Islet of Langerhans (tissue), 1 donor: ENCODE results near the gene ASIC2.

ENCODE experiments used
- FAIRE-seq: peaks from one replicate; lab custom pipeline; 2011; peaks lifted over from hg19 to GRCh38; lab: Jason Lieb, UNC

Gene ASIC2

DNA sequence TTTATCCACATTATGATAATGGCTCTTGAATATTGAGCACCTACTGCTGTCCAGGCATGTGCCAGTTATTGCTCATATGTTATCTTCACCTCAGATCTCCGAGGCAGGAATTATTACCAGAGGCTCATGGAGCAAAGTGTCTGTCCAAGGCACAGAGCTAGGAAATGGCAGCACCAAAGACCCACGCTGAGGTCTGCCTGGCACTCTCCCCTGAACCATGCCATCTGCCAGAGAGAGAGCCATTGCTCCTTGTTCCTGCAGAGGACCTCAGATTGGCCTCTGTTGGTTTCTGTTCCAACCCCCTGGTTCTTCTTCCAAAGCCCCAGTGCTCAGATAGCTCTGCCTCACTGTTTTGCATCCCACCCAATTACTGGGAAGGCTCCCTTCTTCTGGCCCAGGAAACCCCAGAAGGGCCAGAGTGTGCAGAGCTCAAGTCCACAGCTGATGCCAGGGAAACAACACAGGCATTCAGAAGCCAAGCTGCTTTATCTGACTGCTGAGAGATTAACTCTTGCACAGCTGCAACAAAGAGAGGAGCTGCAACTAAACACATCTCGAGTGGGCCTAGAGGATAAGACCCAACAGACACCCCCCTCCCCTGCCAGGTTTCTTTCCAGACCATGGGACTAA is 5.9 kb downstream of the ASIC2 start:
- no peak for FAIRE-seq

DNA sequence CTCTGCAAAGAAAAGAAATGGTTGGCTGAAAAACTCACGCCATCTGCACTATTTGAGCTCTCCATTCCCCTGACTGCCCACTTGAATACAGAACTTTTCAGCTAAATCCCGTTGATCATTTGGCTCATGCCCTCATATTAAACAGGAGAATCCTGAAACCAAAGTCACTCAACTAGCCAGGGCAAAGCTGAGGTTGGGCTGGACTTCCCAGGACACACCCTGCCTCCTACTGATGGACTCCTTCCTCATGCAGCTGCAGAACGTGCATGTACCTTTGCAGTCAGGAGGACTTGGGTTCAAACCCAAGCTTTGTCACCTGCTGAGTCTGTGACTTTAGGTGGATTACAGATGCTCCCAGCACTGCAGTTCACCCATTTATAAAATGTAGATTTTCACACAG is 7.7 kb downstream of the ASIC2 start:
- no peak for FAIRE-seq

GRCh38 chr17:33284022-33284421 is 9.1 kb downstream of the ASIC2 start:
- peak; percentile 97 for FAIRE-seq

GRCh38 chr17:33280162-33280943 is 12.7 kb downstream of the ASIC2 start:
- FAIRE-seq, result no peak

DNA sequence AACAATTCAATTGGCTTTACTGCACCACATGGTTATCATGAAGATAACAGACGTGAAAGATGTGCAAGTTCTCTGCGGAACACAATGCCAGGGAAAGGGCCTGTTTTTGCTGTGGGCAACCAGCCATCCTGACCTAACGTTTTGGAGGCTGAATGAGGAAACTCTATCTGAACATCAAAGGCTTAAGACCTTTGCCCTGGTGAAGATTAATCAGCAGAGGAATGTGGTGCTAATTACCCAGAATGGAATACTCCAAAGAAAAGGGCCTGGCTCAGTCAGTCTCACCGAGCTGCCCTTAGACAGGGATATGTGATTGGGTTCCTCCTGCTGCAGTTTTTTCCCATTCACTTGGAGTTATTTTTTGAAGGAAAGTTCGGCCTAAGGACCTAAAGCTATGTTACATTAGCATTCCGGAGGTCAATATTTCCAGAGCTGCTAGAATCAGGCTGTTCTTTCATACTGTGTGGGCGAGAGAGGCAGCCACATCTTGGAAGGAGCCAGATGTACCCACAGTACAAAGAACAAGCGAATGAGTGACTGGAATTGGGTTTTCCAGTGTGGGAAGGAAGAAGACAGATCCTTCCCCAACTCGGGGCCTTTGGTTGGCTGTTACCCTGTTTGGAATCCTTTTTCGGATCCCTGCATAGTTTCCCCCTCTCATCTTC is 15.5 kb downstream of the ASIC2 start:
- FAIRE-seq, result no peak

- no peak for FAIRE-seq
These were observed 19.2 kb downstream of the ASIC2 start for GRCh38 chr17:33273743-33274410.

GRCh38 chr17:33273271-33273670 is 19.8 kb downstream of the ASIC2 start:
- FAIRE-seq, result no peak

GRCh38 chr17:33272438-33272837 is 20.7 kb downstream of the ASIC2 start:
- no peak for FAIRE-seq

- no peak for FAIRE-seq
These were observed 23.6 kb downstream of the ASIC2 start for GRCh38 chr17:33269337-33270060.

GRCh38 chr17:33267851-33268548 is 25.1 kb downstream of the ASIC2 start:
- FAIRE-seq, result no peak

DNA sequence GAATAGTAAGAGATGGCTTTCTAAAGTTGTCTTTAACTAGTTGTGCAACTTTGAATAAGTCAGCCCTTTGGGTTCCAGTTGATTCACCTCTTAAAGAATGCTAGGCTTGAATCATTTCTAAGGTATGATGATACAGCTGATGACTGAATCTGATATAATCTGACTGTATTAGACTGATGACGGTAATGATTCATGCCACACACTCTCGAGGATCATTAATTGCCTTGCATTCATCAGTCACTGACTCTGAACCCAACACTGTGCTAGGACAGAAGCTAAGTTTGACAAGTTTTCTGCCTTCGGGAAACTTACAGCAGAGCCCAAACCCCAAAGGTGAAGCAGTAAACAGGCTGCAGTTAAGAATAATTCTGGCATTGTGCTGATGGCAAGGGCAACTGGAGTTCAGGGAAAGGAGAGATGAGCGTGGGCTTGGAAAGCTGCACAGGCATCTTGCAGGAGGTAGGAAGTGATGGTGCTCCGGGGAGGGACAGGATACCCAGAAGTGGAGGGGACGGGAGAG is 25.8 kb downstream of the ASIC2 start:
- FAIRE-seq, result no peak

- FAIRE-seq, result no peak
These were observed 26.5 kb downstream of the ASIC2 start for GRCh38 chr17:33266611-33267010.

DNA sequence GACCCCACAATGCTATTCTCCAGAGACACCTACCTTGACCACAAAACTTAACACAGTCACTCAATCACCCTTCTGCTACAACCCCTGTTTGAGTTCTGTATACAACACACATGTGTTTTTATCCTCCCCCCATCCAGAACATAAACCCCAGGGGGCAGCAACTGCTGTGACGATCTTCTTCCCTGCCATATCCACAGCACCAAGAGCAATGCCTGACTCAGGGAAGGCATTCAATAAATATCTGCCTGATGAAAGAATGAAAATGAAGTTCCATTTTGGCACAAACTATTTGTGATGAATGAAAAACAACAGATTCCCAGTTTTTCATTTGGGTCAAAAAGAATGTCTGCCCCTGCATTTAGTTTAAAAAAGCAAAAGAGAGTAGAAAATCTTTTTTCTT is 27.0 kb downstream of the ASIC2 start:
- no peak for FAIRE-seq

DNA sequence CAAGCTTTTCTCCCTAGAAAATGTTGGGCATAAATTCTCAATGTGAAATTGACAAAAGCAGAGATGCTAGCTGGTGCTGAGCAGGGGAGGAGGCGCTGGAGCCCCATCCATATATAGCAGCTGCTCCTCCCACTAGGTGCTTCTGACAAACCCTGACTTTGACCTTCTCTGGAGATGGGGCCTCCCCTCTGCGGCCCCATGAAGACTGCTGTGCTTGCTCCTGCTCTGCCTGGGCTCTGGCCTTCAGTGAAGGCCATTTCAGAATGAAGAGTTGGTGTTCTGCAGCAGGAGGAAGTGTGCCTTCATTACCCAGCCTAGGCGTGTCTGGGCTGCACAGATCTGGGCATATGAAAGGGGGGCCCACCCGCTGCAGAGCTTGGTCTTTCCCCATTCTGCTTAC is 29.7 kb downstream of the ASIC2 start:
- no peak for FAIRE-seq

- no peak for FAIRE-seq
These were observed 30.6 kb downstream of the ASIC2 start for GRCh38 chr17:33262266-33263123.

DNA sequence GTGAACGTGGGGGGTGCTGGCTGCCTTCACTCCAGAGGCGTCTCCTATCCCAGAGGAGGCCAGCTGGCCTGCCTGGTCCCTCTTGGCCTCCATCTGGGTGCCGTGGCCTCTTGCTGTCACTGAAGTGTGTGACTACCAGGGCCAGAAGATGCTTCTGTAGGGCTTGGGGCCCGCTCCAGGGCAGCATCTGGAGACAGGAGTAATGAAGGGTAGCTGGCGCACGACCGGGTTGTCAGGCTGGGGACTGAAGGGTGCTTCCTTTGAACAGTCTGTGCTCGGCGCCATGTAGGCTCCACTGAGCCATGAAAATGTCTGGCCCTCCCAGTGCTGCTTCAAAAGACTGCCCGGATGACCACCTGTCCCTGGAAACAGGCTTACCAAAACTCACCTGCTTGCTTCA is 31.3 kb downstream of the ASIC2 start:
- FAIRE-seq, result no peak

- FAIRE-seq, result no peak
These were observed 32.5 kb downstream of the ASIC2 start for GRCh38 chr17:33260638-33261037.

GRCh38 chr17:33258296-33258695 is 34.8 kb downstream of the ASIC2 start:
- FAIRE-seq, result no peak

GRCh38 chr17:33245183-33245582 is 47.9 kb downstream of the ASIC2 start:
- FAIRE-seq, result no peak

GRCh38 chr17:33243732-33244131 is 49.4 kb downstream of the ASIC2 start:
- FAIRE-seq, result no peak
